ENCODE data around the gene ANAPC4. TPM values are rescaled to one million over a fixed set of nuclear protein-coding genes. Genes with fewer than 3 reads are reported as not detected.

ANAPC4 gene
- total and polyA plus RNA-seq, 2 donors (not counting 3 experiments of a cell fraction or from before 2014, with no cell fraction given), result 7.6 to 32.1 TPM

DNA sequence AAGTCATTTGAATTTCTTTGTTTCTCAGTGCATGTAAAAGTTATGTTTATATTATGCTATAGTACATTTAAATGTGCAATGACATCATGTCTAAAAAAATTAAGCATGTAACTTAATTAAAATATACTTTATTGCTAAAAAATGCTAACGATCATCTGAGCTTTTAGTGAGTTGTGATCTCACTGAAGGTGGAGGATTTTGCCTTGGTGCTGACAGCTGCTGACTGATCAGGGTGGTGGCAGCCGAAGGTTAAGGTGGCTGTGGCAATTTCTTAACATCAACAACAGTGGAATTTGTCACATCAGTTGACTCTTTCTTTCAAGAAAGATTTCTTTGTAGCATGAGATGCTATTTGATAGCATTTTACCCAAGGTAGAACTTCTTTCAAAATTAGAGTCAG is 6.6 kb downstream of the ANAPC4 start:
- H4K20me1 ChIP-seq (replicated peaks; ENCODE audit: control insufficient read depth, extremely low read depth, insufficient read depth, low read length), result no peaks in the 10 kb centered on the region
- no peak overlapping the region for H3K27ac ChIP-seq (ENCODE audit: insufficient read depth, low read depth, low read length)
- FAIRE-seq (no peak), DNase-seq (ENCODE audit: low read depth, low spot score) (no peak)
- intact Hi-C loops (cut with micrococcal nuclease), result no loop called here
- BruUV-seq (replicated peaks), result no TSS peak
- H3K9me1 ChIP-seq (replicated peaks; ENCODE audit: control insufficient read depth, extremely low read depth, insufficient read depth, low read length), result no peaks in the 10 kb centered on the region
- no peak overlapping the region for H3K9ac ChIP-seq (replicated peaks; ENCODE audit: extremely low read depth, insufficient read depth, low read length)
- H3K79me2 ChIP-seq (ENCODE audit: control insufficient read depth, insufficient read depth, low read length), result peaks cover 10% of the 10 kb centered on the region
- no peaks in the 10 kb centered on the region for H3K4me1 ChIP-seq (ENCODE audit: control insufficient read depth, extremely low read depth, insufficient read depth, low read length)
- dilution Hi-C loops (cut with MboI; ENCODE audit: extremely low pct_ligation_motif_present, low sequenced_read_pairs), result no loop called here
- TF ChIP-seq GATA2 (IDR thresholded peaks at IDR 0.05; ENCODE audit: insufficient read depth, insufficient read length, low read depth, low read length) (no peak), JUN (IDR thresholded peaks at IDR 0.05; ENCODE audit: borderline replicate concordance, insufficient read depth, insufficient read length, low read depth) (no peak), FOS (IDR thresholded peaks at IDR 0.05; ENCODE audit: borderline replicate concordance, insufficient read depth, low read length) (no peak), MYC (IDR thresholded peaks at IDR 0.05; ENCODE audit: low read depth, low read length) (no peak)
- TF ChIP-seq, protein P1, sequence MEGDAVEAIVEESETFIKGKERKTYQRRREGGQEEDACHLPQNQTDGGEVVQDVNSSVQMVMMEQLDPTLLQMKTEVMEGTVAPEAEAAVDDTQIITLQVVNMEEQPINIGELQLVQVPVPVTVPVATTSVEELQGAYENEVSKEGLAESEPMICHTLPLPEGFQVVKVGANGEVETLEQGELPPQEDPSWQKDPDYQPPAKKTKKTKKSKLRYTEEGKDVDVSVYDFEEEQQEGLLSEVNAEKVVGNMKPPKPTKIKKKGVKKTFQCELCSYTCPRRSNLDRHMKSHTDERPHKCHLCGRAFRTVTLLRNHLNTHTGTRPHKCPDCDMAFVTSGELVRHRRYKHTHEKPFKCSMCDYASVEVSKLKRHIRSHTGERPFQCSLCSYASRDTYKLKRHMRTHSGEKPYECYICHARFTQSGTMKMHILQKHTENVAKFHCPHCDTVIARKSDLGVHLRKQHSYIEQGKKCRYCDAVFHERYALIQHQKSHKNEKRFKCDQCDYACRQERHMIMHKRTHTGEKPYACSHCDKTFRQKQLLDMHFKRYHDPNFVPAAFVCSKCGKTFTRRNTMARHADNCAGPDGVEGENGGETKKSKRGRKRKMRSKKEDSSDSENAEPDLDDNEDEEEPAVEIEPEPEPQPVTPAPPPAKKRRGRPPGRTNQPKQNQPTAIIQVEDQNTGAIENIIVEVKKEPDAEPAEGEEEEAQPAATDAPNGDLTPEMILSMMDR (IDR thresholded peaks at IDR 0.05; ENCODE audit: extremely low read depth in 1 of 2, insufficient read depth in 1 of 2, low read depth in 1 of 2, low read length in 2 of 2), result no peak
- TF ChIP-seq, protein P2, sequence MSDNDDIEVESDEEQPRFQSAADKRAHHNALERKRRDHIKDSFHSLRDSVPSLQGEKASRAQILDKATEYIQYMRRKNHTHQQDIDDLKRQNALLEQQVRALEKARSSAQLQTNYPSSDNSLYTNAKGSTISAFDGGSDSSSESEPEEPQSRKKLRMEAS (IDR thresholded peaks at IDR 0.05; ENCODE audit: insufficient read depth, insufficient read length), result no peak
- peaks cover 5 to 6% of the 10 kb centered on the region in 2 experiments for H3K36me3 ChIP-seq (ENCODE audit: control insufficient read depth in 2 of 2, extremely low read depth in 1 of 2, insufficient read depth in 2 of 2, low read length in 2 of 2)
- no peak overlapping the region for H2AFZ ChIP-seq (ENCODE audit: low read depth, low read length)
- H3K4me2 ChIP-seq (ENCODE audit: insufficient read depth, low read length), result no peak overlapping the region
- POLR2A ChIA-PET, result no interaction called here
- CTCF ChIA-PET, result interaction anchor here (1.2 to 2.2 kb wide), 2 partner anchors 17 to 71 kb away, joined by 5 read pairs; partner anchors contain the start of gene ZCCHC4
- no peaks in the 10 kb centered on the region for H3K9me3 ChIP-seq (replicated peaks; ENCODE audit: control insufficient read depth, insufficient read depth, low read length)
- H3K27me3 ChIP-seq (ENCODE audit: control insufficient read depth in 2 of 2, insufficient read depth in 2 of 2, low read length in 2 of 2), result no peaks in the 10 kb centered on the region
- no peak overlapping the region for H3K4me3 ChIP-seq (replicated peaks in 1 of 3; ENCODE audit: insufficient read depth in 1 of 3, low read depth in 1 of 3, low read length in 3 of 3)

Measured in endothelial cell of umbilical vein (primary cell).